Progenitor cell of endocrine pancreas (in vitro differentiated cells): Measurements from ENCODE around the gene TRMT61A. TPM values are rescaled to one million over a fixed set of nuclear protein-coding genes. Genes with fewer than 3 reads are reported as not detected.

Experiments used
- DNase-seq: peaks from one replicate; pipeline ENCODE4 v3.0.0; 2021; ENCODE audit warnings: low spot score; ENCODE audit not compliant: unreplicated experiment
- H3K27ac Mint-ChIP-seq: 2 replicates; pipeline ENCODE4 v1.8.0; 2021; ENCODE audit warnings: mild to moderate bottlenecking, moderate library complexity, mixed read lengths
- H3K27me3 Mint-ChIP-seq: 2 replicates; pipeline ENCODE4 v1.8.0; 2021; ENCODE audit warnings: mixed read lengths
- H3K36me3 Mint-ChIP-seq: 2 replicates; pipeline ENCODE4 v1.8.0; 2022; ENCODE audit warnings: mixed read lengths; ENCODE audit not compliant: insufficient read depth
- H3K4me1 Mint-ChIP-seq: 2 replicates; pipeline ENCODE4 v1.8.0; 2021; ENCODE audit warnings: low read depth, mixed read lengths
- H3K4me3 Mint-ChIP-seq: 2 replicates; pipeline ENCODE4 v1.8.0; 2021; ENCODE audit warnings: low read depth, mild to moderate bottlenecking, moderate library complexity, mixed read lengths
- H3K9me3 Mint-ChIP-seq: 2 replicates; pipeline ENCODE4 v1.8.0; 2021; ENCODE audit warnings: low read depth, mixed read lengths
- total RNA-seq: library from RNA; stranded (reverse); gene quantifications from 2 replicates; pipeline ENCODE4 v1.2.1, GENCODE V29; 2021
- TF ChIP-seq, protein P1 (sequence below): fragments of 200-600 bp; sonication (generic); IDR thresholded peaks from one replicate; pipeline ENCODE4 v1.5.0; 2021; ENCODE audit warnings: antibody characterized with exemption, mild to moderate bottlenecking; ENCODE audit not compliant: unreplicated experiment

The TRMT61A gene
- total RNA-seq, 1 donor from 2014 or later = 10.3 TPM

DNA sequence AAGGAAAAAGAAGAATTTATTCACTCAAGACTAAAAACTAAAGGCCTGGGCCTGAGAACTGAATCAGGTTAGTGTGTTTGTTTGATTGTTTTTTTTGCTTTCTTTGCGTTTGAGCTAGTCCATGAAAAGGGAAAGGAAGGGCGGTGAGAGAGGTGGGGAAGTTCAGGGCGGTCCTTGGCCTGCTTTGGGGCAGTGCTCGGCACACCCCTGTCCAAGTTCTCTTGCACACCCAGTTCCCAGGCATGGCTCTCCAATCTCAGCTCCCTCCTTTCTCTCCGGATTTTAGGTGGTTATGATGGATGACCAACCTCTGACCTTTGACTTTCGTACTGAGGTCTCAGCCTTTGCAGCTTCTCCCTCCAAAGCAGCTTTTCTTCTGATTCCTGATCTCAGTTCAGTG lies 45.1 kb downstream of the TRMT61A start:
- Mint-ChIP-seq H3K4me1 (peaks cover under 1% of the 10 kb centered on the region), H3K27ac (no peak overlapping the region), H3K27me3 (no peaks in the 10 kb centered on the region), H3K4me3 (no peak overlapping the region), H3K9me3 (no peaks in the 10 kb centered on the region), H3K36me3 (peaks cover 16% of the 10 kb centered on the region)
- TF ChIP-seq, protein P1, sequence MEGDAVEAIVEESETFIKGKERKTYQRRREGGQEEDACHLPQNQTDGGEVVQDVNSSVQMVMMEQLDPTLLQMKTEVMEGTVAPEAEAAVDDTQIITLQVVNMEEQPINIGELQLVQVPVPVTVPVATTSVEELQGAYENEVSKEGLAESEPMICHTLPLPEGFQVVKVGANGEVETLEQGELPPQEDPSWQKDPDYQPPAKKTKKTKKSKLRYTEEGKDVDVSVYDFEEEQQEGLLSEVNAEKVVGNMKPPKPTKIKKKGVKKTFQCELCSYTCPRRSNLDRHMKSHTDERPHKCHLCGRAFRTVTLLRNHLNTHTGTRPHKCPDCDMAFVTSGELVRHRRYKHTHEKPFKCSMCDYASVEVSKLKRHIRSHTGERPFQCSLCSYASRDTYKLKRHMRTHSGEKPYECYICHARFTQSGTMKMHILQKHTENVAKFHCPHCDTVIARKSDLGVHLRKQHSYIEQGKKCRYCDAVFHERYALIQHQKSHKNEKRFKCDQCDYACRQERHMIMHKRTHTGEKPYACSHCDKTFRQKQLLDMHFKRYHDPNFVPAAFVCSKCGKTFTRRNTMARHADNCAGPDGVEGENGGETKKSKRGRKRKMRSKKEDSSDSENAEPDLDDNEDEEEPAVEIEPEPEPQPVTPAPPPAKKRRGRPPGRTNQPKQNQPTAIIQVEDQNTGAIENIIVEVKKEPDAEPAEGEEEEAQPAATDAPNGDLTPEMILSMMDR = no peak
- no peak for DNase-seq

DNA sequence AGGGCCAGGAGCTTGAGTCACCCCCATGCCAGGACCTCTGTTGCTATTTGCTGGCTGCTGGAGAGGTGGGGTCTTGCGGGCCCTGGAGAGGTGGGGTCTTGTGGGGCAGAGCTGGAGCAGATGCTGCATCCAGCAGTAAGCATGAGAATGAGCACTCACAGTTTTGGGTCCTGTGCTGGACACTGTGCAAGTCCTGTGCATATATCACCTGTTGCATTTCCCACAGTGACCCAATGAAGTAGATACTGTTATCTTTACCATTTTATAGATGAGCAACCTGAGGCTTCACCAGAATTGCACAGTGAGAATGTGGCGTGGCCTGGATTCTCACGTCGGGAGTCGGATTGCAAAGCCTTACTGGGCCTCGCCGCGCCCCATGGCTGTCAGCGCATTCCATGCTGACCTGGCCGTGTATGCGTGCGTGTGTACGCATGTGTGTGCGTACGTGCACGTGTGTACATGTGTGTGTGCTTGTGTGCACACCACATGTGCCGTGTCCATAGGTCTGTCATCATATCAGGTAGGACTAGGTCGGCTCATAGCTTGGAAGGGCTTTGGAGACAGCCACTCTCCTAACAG lies 45.8 kb downstream of the TRMT61A start:
- Mint-ChIP-seq H3K36me3 (peaks cover 16% of the 10 kb centered on the region), H3K9me3 (no peaks in the 10 kb centered on the region), H3K4me1 (no peaks in the 10 kb centered on the region), H3K4me3 (no peak overlapping the region), H3K27me3 (no peaks in the 10 kb centered on the region), H3K27ac (peak overlapping the region; percentile 32)
- TF ChIP-seq, protein P1 = no peak
- no peak for DNase-seq

DNA sequence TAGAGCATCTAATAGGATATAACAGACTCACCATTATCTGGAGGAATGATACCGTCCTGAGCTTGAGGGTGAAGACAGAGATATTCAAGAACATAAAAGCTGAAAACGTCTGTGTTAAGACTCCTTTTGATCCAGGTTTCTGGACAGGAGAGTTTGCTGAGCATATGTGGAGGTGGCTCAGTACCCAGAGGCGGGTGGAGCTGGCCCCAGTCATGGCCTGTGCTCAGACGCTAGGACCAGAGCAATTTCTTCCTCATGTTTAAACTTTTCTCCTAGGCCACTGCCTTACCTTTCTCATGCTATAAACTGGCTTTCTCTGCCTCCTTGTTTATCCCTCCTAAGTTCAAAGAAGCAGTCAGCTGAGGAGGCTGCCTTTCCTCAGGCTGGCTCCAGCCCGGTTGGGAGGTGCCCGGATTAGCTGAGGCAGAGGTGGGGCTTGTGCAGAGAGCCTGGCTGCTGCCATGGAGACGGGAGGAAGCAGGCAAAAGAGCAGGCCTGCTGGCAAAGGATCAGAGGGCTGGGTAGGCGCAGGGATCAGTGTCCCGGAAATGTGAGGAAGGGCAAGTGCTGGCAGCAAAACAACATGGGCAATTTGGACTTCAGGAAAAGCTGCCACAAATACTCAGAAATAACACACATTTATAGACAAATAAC lies 47.5 kb downstream of the TRMT61A start:
- H3K27ac Mint-ChIP-seq = peak overlapping the region; percentile 53

DNA sequence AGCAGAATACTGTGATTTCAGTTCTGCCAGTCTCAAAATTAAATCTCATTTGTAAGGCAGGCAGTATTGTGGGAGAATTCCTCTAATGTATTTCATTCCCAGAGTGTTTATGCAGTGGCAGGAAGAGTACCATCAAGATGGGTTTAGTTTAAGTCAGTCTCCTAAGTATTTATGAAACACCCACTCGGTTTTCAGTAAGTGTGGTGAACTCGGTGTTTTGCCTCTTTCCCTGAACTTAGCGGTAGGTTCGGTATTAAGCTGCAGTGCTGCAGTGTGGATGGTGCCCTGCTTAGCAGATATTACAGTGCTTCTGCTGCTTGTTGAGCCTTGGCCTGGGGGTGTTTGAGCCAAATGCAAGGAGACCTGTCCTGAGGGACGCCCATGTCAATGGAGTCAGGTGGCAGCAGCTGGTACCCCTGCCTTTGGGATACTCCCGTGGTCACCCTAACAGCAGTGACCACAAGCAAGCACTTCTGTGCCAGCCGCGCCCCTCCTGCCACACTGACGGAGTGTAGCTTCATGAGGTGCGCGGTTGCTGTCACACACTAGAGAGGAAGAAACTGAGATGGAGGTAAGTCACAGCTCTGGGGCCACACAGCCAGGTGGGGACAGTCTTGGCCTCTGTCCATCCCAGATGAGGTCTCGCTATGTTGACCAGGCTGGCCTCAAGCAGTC lies 49.5 kb downstream of the TRMT61A start:
- TF ChIP-seq, protein P1 = no peak
- Mint-ChIP-seq H3K4me1 (no peaks in the 10 kb centered on the region), H3K27me3 (no peaks in the 10 kb centered on the region), H3K36me3 (peaks cover 17% of the 10 kb centered on the region), H3K4me3 (no peak overlapping the region), H3K9me3 (no peaks in the 10 kb centered on the region), H3K27ac (no peak overlapping the region)
- DNase-seq = no peak

More for the DNA sequence above, 47.5 kb downstream of the TRMT61A start:
- H3K4me3 Mint-ChIP-seq = no peak overlapping the region
- H3K9me3 Mint-ChIP-seq = no peaks in the 10 kb centered on the region
- no peaks in the 10 kb centered on the region for H3K27me3 Mint-ChIP-seq
- H3K4me1 Mint-ChIP-seq = no peaks in the 10 kb centered on the region
- H3K36me3 Mint-ChIP-seq = peaks cover 16% of the 10 kb centered on the region
- no peak for DNase-seq
- TF ChIP-seq, protein P1 = no peak

DNA sequence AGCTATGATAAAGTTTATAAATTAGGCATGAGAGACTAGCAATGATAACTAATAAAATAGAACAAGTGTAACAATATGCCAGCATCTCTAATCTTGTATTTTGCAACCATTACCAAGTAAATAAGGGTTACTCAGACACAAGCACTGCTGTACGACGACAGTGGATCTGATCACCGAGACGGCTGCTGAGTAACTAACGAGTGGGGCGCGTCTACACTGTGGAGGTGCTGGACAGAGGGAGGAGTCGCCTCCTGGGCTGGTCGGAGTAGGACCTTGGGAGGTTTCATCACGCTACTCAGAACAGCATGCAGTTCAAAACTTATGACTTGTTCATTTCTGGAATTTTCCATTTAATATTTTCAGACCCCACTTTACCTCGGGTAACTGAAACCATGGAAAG lies 52.2 kb downstream of the TRMT61A start:
- Mint-ChIP-seq H3K4me3 (no peak overlapping the region), H3K4me1 (no peaks in the 10 kb centered on the region), H3K36me3 (peaks cover 15% of the 10 kb centered on the region), H3K9me3 (no peaks in the 10 kb centered on the region), H3K27me3 (no peaks in the 10 kb centered on the region), H3K27ac (no peak overlapping the region)
- DNase-seq = no peak
- TF ChIP-seq, protein P1 = no peak
